SU-DHL-6 (cell line): Measurements from ENCODE around the gene NPAS3.

Experiments used
- H2AFZ ChIP-seq: fragments of 200-600 bp; sonication (generic); 2 replicates; pipeline ENCODE4 v1.6.1; 2014; ENCODE audit warnings: low read depth, mild to moderate bottlenecking, moderate library complexity, mixed read lengths, antibody characterized with exemption, low read length; ENCODE audit not compliant: severe bottlenecking
- H3F3A ChIP-seq: fragments of 200-600 bp; shearing (Covaris generic); 2 replicates; pipeline ENCODE4 v1.6.0; 2016; ENCODE audit warnings: antibody characterized with exemption, mild to moderate bottlenecking; ENCODE audit not compliant: insufficient read depth
- H3K27ac ChIP-seq: fragments of 200-600 bp; sonication (generic); 2 replicates; pipeline ENCODE4 v1.5.1; 2016; ENCODE audit warnings: low read depth, mild to moderate bottlenecking, low read length, moderate library complexity, mixed read lengths
- H3K27me3 ChIP-seq: fragments of 200-600 bp; sonication (generic), shearing (Covaris generic); 2 replicates; pipeline ENCODE4 v1.6.0; 2014; ENCODE audit warnings: mild to moderate bottlenecking, low read length
- H3K36me3 ChIP-seq: fragments of 200-600 bp; sonication (generic); 2 replicates; pipeline ENCODE4 v1.6.1; 2014; ENCODE audit warnings: mild to moderate bottlenecking, low read length, mixed read lengths
- H3K4me2 ChIP-seq: fragments of 300-600, 200-600 bp; shearing (Covaris generic), sonication (generic); 2 replicates; pipeline ENCODE4 v1.6.0; 2014; ENCODE audit warnings: low read length, low read depth, mild to moderate bottlenecking; ENCODE audit not compliant: poor library complexity, severe bottlenecking
- H3K4me3 ChIP-seq: fragments of 200-600 bp; sonication (generic); 2 replicates; pipeline ENCODE4 v1.5.1; 2014; ENCODE audit warnings: antibody characterized with exemption, low read length, mild to moderate bottlenecking, mixed read lengths; ENCODE audit not compliant: insufficient read depth, poor library complexity, severe bottlenecking
- H3K79me2 ChIP-seq: fragments of 200-600 bp; sonication (generic); 2 replicates; pipeline ENCODE4 v1.6.1; 2014; ENCODE audit warnings: mild to moderate bottlenecking, low read length, moderate library complexity; ENCODE audit not compliant: insufficient read depth
- H3K9ac ChIP-seq: fragments of 200-600 bp; sonication (generic); 2 replicates; pipeline ENCODE4 v1.7.0; 2014; ENCODE audit warnings: mild to moderate bottlenecking, low read length
- H3K9me2 ChIP-seq: fragments of 200-600 bp; sonication (generic); replicated peaks from 2 replicates; pipeline ENCODE4 v1.6.1; 2014; ENCODE audit warnings: low read length; ENCODE audit not compliant: insufficient read depth
- H3K9me3 ChIP-seq: fragments of 200-600 bp; sonication (generic); 2 replicates; pipeline ENCODE4 v1.6.1; 2014; ENCODE audit warnings: low read length, mixed read lengths; ENCODE audit not compliant: insufficient read depth
- H4K20me1 ChIP-seq: fragments of 200-600 bp; sonication (generic); 2 replicates; pipeline ENCODE4 v1.6.1; 2014; ENCODE audit warnings: low read depth, mild to moderate bottlenecking, antibody characterized with exemption, low read length, moderate library complexity, mixed read lengths
- CTCF ChIP-seq: fragments of 200-600 bp; sonication (generic); IDR thresholded peaks from one replicate; pipeline ENCODE4 v1.5.1; 2017; ENCODE audit warnings: antibody characterized with exemption, mild to moderate bottlenecking, low read length, moderate library complexity; ENCODE audit not compliant: insufficient read depth, poor library complexity, severe bottlenecking
- EZH2phosphoT487 ChIP-seq: fragments of 200-600 bp; sonication (generic), shearing (Covaris generic); conservative IDR thresholded peaks from 2 replicates; pipeline ENCODE4 v1.6.1; 2018; ENCODE audit warnings: mild to moderate bottlenecking, antibody characterized with exemption, low read length, moderate library complexity, mixed read lengths

NPAS3 gene

GRCh38 chr14:33556382-33557121 is 617.9 kb downstream of the NPAS3 start:
- H2AFZ ChIP-seq = no peak overlapping the region
- TF ChIP-seq CTCF = no peak
- TF ChIP-seq EZH2phosphoT487 = no peak

GRCh38 chr14:33560718-33561431 is 622.2 kb downstream of the NPAS3 start:
- Histone ChIP-seq H3K79me2 (no peaks in the 10 kb centered on the region), H3K27ac (no peak overlapping the region), H2AFZ (no peak overlapping the region), H3K9ac (no peak overlapping the region), H3K9me2 (no peaks in the 10 kb centered on the region), H3K36me3 (no peaks in the 10 kb centered on the region), H3K9me3 (no peaks in the 10 kb centered on the region), H3K4me2 (no peak overlapping the region), H3K4me3 (no peak overlapping the region), H4K20me1 (no peaks in the 10 kb centered on the region), H3F3A (no peaks in the 10 kb centered on the region), H3K27me3 (no peaks in the 10 kb centered on the region)
- TF ChIP-seq CTCF (no peak), EZH2phosphoT487 (no peak)

More at GRCh38 chr14:33556382-33557121, 617.9 kb downstream of the NPAS3 start:
- no peaks in the 10 kb centered on the region for H3K27me3 ChIP-seq
- H3K79me2 ChIP-seq = no peaks in the 10 kb centered on the region
- H3K9me2 ChIP-seq = no peaks in the 10 kb centered on the region
- H3K4me3 ChIP-seq = no peak overlapping the region
- no peaks in the 10 kb centered on the region for H3F3A ChIP-seq
- no peak overlapping the region for H3K9ac ChIP-seq
- no peaks in the 10 kb centered on the region for H3K36me3 ChIP-seq
- H3K27ac ChIP-seq = no peak overlapping the region
- no peaks in the 10 kb centered on the region for H4K20me1 ChIP-seq
- H3K4me2 ChIP-seq = no peak overlapping the region
- H3K9me3 ChIP-seq = no peaks in the 10 kb centered on the region

- Histone ChIP-seq H2AFZ (no peak overlapping the region), H3K9ac (no peak overlapping the region), H3K9me2 (no peaks in the 10 kb centered on the region), H3K4me2 (no peak overlapping the region), H3F3A (no peaks in the 10 kb centered on the region), H4K20me1 (no peaks in the 10 kb centered on the region), H3K27ac (no peak overlapping the region), H3K79me2 (no peaks in the 10 kb centered on the region), H3K4me3 (no peak overlapping the region), H3K27me3 (no peaks in the 10 kb centered on the region), H3K36me3 (no peaks in the 10 kb centered on the region), H3K9me3 (no peaks in the 10 kb centered on the region)
- TF ChIP-seq CTCF = no peak
- no peak for TF ChIP-seq EZH2phosphoT487
Measured at GRCh38 chr14:33561488-33562175, 623.0 kb downstream of the NPAS3 start.
